HepG2 (cell line): Measurements from ENCODE around the gene PBLD. TPM values are rescaled to one million over a fixed set of nuclear protein-coding genes. Genes with fewer than 3 reads are reported as not detected.

Experiments
- E2F1 ChIP-seq: sonication (generic); formaldehyde crosslinking; IDR thresholded peaks from 2 replicates; pipeline ENCODE4 v1.5.0; 2020; ENCODE audit warnings: missing genetic modification reagents
- GLI4 ChIP-seq: sonication (generic); formaldehyde crosslinking; IDR thresholded peaks from 2 replicates; pipeline ENCODE4 v1.5.1; 2020; ENCODE audit warnings: missing genetic modification reagents, mild to moderate bottlenecking, moderate library complexity, borderline replicate concordance
- HINFP ChIP-seq: sonication (generic); formaldehyde crosslinking; IDR thresholded peaks from 2 replicates; pipeline ENCODE4 v1.4.0; 2020; ENCODE audit warnings: low read depth, mild to moderate bottlenecking, missing genetic modification reagents
- KAT8 ChIP-seq: IDR thresholded peaks from 2 replicates; pipeline ENCODE4 v1.6.1; 2016; ENCODE audit warnings: missing genetic modification reagents, missing compliant biosample characterization
- MYC ChIP-seq: sonication (generic); formaldehyde crosslinking; IDR thresholded peaks from 2 replicates; pipeline ENCODE4 v1.9.0; 2021; ENCODE audit warnings: missing genetic modification reagents, borderline replicate concordance
- RNF219 ChIP-seq: sonication (generic); formaldehyde crosslinking; IDR thresholded peaks from 2 replicates; pipeline ENCODE4 v1.5.0; 2020; ENCODE audit warnings: mild to moderate bottlenecking, missing genetic modification reagents
- SIN3A ChIP-seq: IDR thresholded peaks from 2 replicates; pipeline ENCODE4 v1.6.1; 2011; ENCODE audit warnings: low read depth, mild to moderate bottlenecking, control low read depth, low read length, borderline replicate concordance
- SIN3B ChIP-seq: fragments of 150-350 bp; IDR thresholded peaks from 2 replicates; pipeline ENCODE4 v1.6.1; 2014; ENCODE audit warnings: low read length
- SOX13 ChIP-seq, 3 experiments: fragments of 450-650 bp in 1 of 3; sonication (generic) in 1 of 3; formaldehyde crosslinking in 1 of 3; IDR thresholded peaks in 2 of 3; conservative IDR thresholded peaks in 1 of 3; 2 replicates each; pipeline versions ENCODE4 v1.5.0 to v1.6.1; 2016 to 2020; ENCODE audit warnings: antibody characterized with exemption in 1 of 3, mild to moderate bottlenecking in 1 of 3, missing compliant biosample characterization in 1 of 3, missing genetic modification reagents in 1 of 3, moderate library complexity in 1 of 3
- SRSF9 ChIP-seq: fragments of 200-400 bp; formaldehyde crosslinking; IDR thresholded peaks from 2 replicates; pipeline ENCODE4 v1.6.1; 2018; ENCODE audit warnings: borderline replicate concordance, mild to moderate bottlenecking, low read depth, low read length; ENCODE audit not compliant: insufficient read depth, poor library complexity, severe bottlenecking
- TAF15 ChIP-seq: fragments of 200-400 bp; formaldehyde crosslinking; IDR thresholded peaks from one replicate; pipeline ENCODE4 v1.6.1; 2018; ENCODE audit warnings: mild to moderate bottlenecking, low read depth, low read length; ENCODE audit not compliant: poor library complexity, severe bottlenecking
- THAP7 ChIP-seq: sonication (generic); formaldehyde crosslinking; IDR thresholded peaks from 2 replicates; pipeline ENCODE4 v1.8.1; 2023; ENCODE audit warnings: mild to moderate bottlenecking, missing genetic modification reagents
- ZBTB7B ChIP-seq: sonication (generic); formaldehyde crosslinking; IDR thresholded peaks from 2 replicates; pipeline ENCODE4 v1.4.0; 2020; ENCODE audit warnings: missing genetic modification reagents
- ZFP62 ChIP-seq: sonication (generic); formaldehyde crosslinking; IDR thresholded peaks from 2 replicates; pipeline ENCODE4 v1.4.0; 2020; ENCODE audit warnings: missing genetic modification reagents
- ZIK1 ChIP-seq: sonication (generic); formaldehyde crosslinking; IDR thresholded peaks from 2 replicates; pipeline ENCODE4 v1.5.0; 2020; ENCODE audit warnings: mild to moderate bottlenecking, low read depth, missing genetic modification reagents, borderline replicate concordance
- ZNF256 ChIP-seq: sonication (generic); formaldehyde crosslinking; conservative IDR thresholded peaks from 2 replicates; pipeline ENCODE4 v1.4.0; 2020; ENCODE audit warnings: missing genetic modification reagents
- ZNF710 ChIP-seq: sonication (generic); formaldehyde crosslinking; IDR thresholded peaks from 2 replicates; pipeline ENCODE4 v1.5.0; 2020; ENCODE audit warnings: mild to moderate bottlenecking, missing genetic modification reagents, borderline replicate concordance
- ZNF782 ChIP-seq: sonication (generic); formaldehyde crosslinking; IDR thresholded peaks from 2 replicates; pipeline ENCODE4 v1.4.0; 2020; ENCODE audit warnings: missing genetic modification reagents, mild to moderate bottlenecking, borderline replicate concordance
- polyA plus RNA-seq, 8 experiments: library from polyadenylated mRNA; depleted of rRNA in 3 of 8; stranded (reverse) in 7 of 8; unstranded in 1 of 8; fragments of >200 nt; fragmentation: Illumina TruSeq in 4 of 8; extraction: Trizol in 4 of 8; gene quantifications; 2 replicates each; pipeline versions ENCODE4 v1.2.1 to v1.2.3, GENCODE V29; 2011 to 2016; ENCODE audit warnings: low read depth in 4 of 8, missing spikeins in 1 of 8, mixed read lengths in 1 of 8; ENCODE audit not compliant: insufficient read depth in 1 of 8
- total RNA-seq, 5 experiments: library from RNA; depleted of rRNA; stranded (reverse); fragments of >200 nt; fragmentation: Illumina TruSeq; extraction: Trizol; gene quantifications; 2 replicates each; pipeline ENCODE4 v1.2.3, GENCODE V29; 2016; ENCODE audit warnings: low read depth in 1 of 5

PBLD gene
- total and polyA plus RNA-seq, 2 of the 13 experiments (the other 11 are each of a cell fraction or from before 2014, with no cell fraction given), result 0.42 to 3.1 TPM

GRCh38 chr10:68332259-68333057 is at the start of gene PBLD (continued):
- TF ChIP-seq HINFP (CRISPR knock-in tag) (0 out of 2 replicates have a peak, but pooled peaks have one; percentile 43), ZNF710 (CRISPR knock-in tag) (0 out of 2 replicates have a peak, but pooled peaks have one; percentile 26), SOX13 (IDR thresholded peaks at IDR 0.05) (no peak), SOX13 (CRISPR knock-in tag; conservative IDR thresholded peaks at IDR 0.05 in 1 of 2, IDR thresholded peaks at IDR 0.05 in 1 of 2) (0 out of 4 replicates have a peak, but pooled peaks of 1 of the 2 experiments have one; percentile 7), ZNF782 (CRISPR knock-in tag) (0 out of 2 replicates have a peak, but pooled peaks have one; percentile 42), SIN3A (peak; percentile 35; the same call in 1 of the 2 replicates), KAT8 (CRISPR knock-in tag) (peak; percentile 19; the same call in 1 of the 2 replicates), SIN3B (no peak), ZIK1 (CRISPR knock-in tag) (no peak), E2F1 (CRISPR knock-in tag) (no peak), GLI4 (CRISPR knock-in tag) (0 out of 2 replicates have a peak, but pooled peaks have one; percentile 16), ZBTB7B (CRISPR knock-in tag) (no peak), MYC (CRISPR knock-in tag) (peak; percentile 66; the same call in 1 of the 2 replicates), ZFP62 (CRISPR knock-in tag) (no peak), SRSF9 (no peak), RNF219 (CRISPR knock-in tag) (peak; percentile 30; the same call in 1 of the 2 replicates), THAP7 (no peak), TAF15 (no peak), ZNF256 (CRISPR knock-in tag) (no peak)
